Measurements from ENCODE around the gene NXN. TPM values are rescaled to one million over a fixed set of nuclear protein-coding genes. Genes with fewer than 3 reads are reported as not detected.
A peak's percentile ranks its signal among the peaks of the same experiment; 100 is the strongest.
"Not testable (repeated sequence)": the region's sequence is repeated elsewhere in the genome, so short reads cannot be mapped to it uniquely, and the experiment has no call there.

Gene NXN
- polyA plus RNA-seq, 4 donors = 2.2 to 12.5 (median 7.1) TPM

DNA sequence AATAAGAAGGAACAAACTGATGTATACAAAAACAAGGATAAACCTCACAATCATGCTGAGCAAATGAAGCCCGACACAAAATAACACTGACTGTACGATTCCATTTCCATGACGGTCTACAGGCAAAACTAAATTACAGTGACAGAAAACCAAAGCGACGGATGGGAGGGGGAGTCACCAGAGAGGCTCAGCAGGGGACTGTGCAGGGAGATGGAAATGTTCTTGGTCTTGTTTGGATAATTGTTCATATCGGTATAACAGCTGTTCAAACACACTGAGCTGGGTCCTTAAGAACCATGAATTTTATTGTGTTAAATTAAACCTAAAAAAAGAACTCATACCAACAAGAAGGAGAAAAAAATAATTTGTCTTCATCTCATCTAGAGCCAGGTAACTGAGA is 97.8 kb downstream of the NXN start:
- Histone ChIP-seq H3K27ac (ENCODE audit: low read depth in 1 of 3, low read length in 2 of 3) (peak overlapping the region in 1 of 3 donors; percentile 8), H3K36me3 (ENCODE audit: control insufficient read depth in 3 of 3, insufficient read depth in 2 of 3, low read depth in 1 of 3, low read length in 3 of 3) (peaks cover 0 to 5% (median 0%) of the 10 kb centered on the region in 3 donors), H3K4me3 (ENCODE audit: low read depth in 1 of 3, low read length in 3 of 3) (no peak overlapping the region), H3K4me1 (ENCODE audit: control insufficient read depth in 3 of 3, insufficient read depth in 2 of 3, low read depth in 1 of 3, low read length in 2 of 3) (peaks cover 0 to 2% (median 2%) of the 10 kb centered on the region in 3 donors), H3K9me3 (ENCODE audit: control insufficient read depth in 2 of 2, insufficient read depth in 1 of 2, low read depth in 1 of 2, low read length in 1 of 2) (no peaks in the 10 kb centered on the region), H3K27me3 (ENCODE audit: control insufficient read depth in 3 of 3, insufficient read depth in 3 of 3, low read length in 3 of 3) (no peaks in the 10 kb centered on the region)
- WGBS, 3 donors = 73 to 79% (median 76%) methylated on average over 6 of the region's 6 CpGs
- FAIRE-seq (no peak), DNase-seq (no peak)

DNA sequence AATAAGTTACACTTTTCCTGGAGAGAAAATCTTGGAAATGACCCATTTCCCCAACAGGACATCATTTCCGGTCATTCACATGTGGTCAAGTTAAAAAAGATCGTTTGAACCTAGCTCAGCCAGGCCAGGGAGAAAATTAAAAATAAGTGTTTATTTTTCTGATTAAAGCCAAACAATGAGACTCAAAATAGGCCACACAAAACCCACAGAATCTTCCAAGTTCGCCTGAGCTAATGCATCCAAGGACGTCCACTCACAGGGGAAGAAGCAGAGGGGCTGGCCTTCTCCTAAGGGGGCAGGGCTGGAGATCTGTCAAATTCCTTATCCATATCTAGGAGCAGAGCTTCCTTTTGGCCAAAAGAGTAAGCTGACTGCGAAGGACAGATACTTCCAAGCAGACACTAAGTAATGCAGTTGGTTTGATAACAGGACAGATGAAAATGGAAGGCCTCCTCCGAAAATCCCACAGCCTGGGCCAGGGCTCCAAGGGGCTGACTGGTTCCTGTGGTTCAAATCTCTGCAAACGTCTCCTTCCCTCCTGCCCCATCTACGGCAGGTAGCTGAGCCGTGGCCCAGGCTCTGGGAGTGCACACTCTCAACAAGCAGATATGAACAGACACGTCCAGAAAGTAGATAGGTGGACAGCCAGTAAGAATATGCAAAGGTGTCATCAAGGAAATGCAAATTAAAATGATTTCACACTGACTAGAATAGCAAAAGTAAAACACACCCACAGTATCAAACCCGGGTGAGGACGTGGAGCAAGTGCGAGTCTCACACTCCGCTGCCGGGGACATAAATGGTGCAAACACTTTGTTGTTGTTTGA is 98.9 kb downstream of the NXN start:
- peaks cover 0 to 3% (median 0%) of the 10 kb centered on the region in 3 donors for H3K36me3 ChIP-seq (ENCODE audit: control insufficient read depth in 3 of 3, insufficient read depth in 2 of 3, low read depth in 1 of 3, low read length in 3 of 3)
- no peak for DNase-seq
- no peaks in the 10 kb centered on the region for H3K27me3 ChIP-seq (ENCODE audit: control insufficient read depth in 3 of 3, insufficient read depth in 3 of 3, low read length in 3 of 3)
- H3K9me3 ChIP-seq (ENCODE audit: control insufficient read depth in 2 of 2, insufficient read depth in 1 of 2, low read depth in 1 of 2, low read length in 1 of 2) = no peaks in the 10 kb centered on the region
- FAIRE-seq = no peak
- peak overlapping the region in 2 of 3 donors; percentile 63 to 71 for H3K27ac ChIP-seq (ENCODE audit: low read depth in 1 of 3, low read length in 2 of 3)
- no peak overlapping the region for H3K4me3 ChIP-seq (ENCODE audit: low read depth in 1 of 3, low read length in 3 of 3)
- WGBS, 3 donors = 63 to 74% (median 69%) methylated on average over 15 of the region's 15 CpGs
- H3K4me1 ChIP-seq (ENCODE audit: control insufficient read depth in 3 of 3, insufficient read depth in 2 of 3, low read depth in 1 of 3, low read length in 2 of 3) = peaks cover 0 to 2% (median 2%) of the 10 kb centered on the region in 3 donors

DNA sequence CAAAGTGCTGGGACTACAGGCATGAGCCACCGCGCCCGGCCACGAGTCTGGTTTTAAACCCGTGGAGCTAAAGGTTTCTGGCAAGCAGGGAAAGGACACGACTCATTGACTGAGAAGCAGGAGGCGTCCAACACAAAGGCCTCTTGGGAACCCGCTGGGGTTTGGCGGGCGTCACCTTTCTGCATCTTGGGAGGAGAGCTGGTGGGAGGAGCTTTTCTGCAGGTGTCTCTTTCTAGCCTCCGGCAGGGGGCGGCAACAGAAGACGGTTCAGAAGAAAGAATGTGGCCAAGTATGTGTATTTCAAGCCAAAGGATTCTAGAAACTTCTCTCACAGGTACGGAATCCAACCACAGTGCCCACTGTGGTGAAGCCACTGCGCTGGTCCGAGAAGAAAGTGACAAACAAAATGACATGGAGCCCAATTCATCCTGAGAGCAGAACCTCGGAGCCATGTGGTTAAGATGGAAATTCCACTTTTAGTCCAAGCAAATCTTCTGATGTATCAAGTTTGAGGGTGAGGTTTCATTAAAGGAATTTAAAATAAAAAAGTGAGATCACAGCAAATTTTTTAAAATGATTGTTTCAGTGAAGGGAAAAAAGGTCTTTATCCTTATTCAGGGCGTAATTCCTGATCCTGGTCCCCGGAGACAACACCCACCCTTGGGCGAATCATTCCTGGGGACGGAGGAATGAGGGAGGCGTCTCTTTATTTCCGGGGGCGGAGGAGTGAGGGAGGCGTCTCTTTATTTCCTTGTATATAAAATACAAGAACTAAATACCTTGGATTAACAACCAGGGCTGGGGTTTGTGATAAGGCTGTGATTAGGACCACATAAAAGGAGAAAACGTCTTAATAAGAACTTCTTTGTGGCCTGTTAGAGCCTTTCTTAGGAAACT is 99.8 kb downstream of the NXN start:
- WGBS, 3 donors = 12 to 28% (median 28%) methylated on average over 26 of the region's 26 CpGs
- H3K9me3 ChIP-seq (ENCODE audit: control insufficient read depth in 2 of 2, insufficient read depth in 1 of 2, low read depth in 1 of 2, low read length in 1 of 2) = no peaks in the 10 kb centered on the region

DNA sequence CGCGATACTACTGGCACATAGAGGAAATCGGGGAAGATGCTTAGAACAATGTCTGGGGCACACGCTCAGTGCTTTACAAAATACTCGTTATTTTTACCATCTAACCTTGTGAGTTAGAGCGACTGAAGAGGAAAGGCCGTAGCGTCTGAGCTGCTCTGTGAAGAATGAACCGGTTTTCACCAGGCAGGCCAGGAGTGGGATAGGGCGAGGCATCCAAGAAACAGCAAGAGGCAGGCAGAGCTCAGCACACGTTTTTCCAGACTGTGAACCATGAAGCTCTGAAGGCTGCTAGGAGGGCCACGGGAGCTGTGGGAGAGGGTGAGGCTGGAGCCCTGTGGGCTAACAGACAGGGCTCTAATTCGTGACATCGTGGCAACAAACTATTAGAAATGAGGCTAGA is 101.9 kb downstream of the NXN start:
- Histone ChIP-seq H3K4me1 (ENCODE audit: control insufficient read depth in 3 of 3, insufficient read depth in 2 of 3, low read depth in 1 of 3, low read length in 2 of 3) (peaks cover 0 to 2% (median 2%) of the 10 kb centered on the region in 3 donors), H3K27ac (ENCODE audit: low read depth in 1 of 3, low read length in 2 of 3) (no peak overlapping the region), H3K36me3 (ENCODE audit: control insufficient read depth in 3 of 3, insufficient read depth in 2 of 3, low read depth in 1 of 3, low read length in 3 of 3) (peaks cover 0 to 3% (median 0%) of the 10 kb centered on the region in 3 donors), H3K27me3 (ENCODE audit: control insufficient read depth in 3 of 3, insufficient read depth in 3 of 3, low read length in 3 of 3) (no peaks in the 10 kb centered on the region), H3K9me3 (ENCODE audit: control insufficient read depth in 2 of 2, insufficient read depth in 1 of 2, low read depth in 1 of 2, low read length in 1 of 2) (no peaks in the 10 kb centered on the region), H3K4me3 (ENCODE audit: low read depth in 1 of 3, low read length in 3 of 3) (no peak overlapping the region)
- DNase-seq (no peak), FAIRE-seq (no peak)
- 78 to 84% (median 81%) methylated on average over 14 of the region's 14 CpGs for WGBS, 3 donors

More for the DNA sequence above, 99.8 kb downstream of the NXN start:
- Histone ChIP-seq H3K4me1 (ENCODE audit: control insufficient read depth in 3 of 3, insufficient read depth in 2 of 3, low read depth in 1 of 3, low read length in 2 of 3) (peaks cover 0 to 2% (median 2%) of the 10 kb centered on the region in 3 donors), H3K27ac (ENCODE audit: low read depth in 1 of 3, low read length in 2 of 3) (peak overlapping the region in 2 of 3 donors; percentile 63 to 71), H3K27me3 (ENCODE audit: control insufficient read depth in 3 of 3, insufficient read depth in 3 of 3, low read length in 3 of 3) (no peaks in the 10 kb centered on the region), H3K36me3 (ENCODE audit: control insufficient read depth in 3 of 3, insufficient read depth in 2 of 3, low read depth in 1 of 3, low read length in 3 of 3) (peaks cover 0 to 3% (median 0%) of the 10 kb centered on the region in 3 donors), H3K4me3 (ENCODE audit: low read depth in 1 of 3, low read length in 3 of 3) (no peak overlapping the region)
- DNase-seq (peak; percentile 70 to 79), FAIRE-seq (no peak)

DNA sequence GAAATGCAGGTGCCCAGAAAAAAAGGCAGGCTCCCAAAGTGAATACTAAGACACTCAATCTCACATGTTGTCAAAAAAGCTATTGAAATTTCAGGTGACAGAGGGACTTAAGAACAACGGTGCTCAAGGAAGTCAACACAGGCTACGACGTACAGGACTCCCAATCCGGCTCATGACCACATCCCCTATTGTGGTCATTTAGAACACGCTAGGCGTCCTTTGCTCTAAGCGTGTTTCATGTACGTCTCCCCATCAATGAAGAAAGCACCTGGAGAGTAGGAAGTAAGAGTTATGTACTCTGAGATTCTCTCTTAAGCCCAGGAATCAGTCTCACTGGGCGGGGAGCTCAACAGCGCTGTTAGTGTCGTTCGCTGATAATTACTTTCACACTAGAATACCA is 103.3 kb downstream of the NXN start:
- WGBS, 3 donors = 66 to 74% (median 72%) methylated on average over 12 of the region's 12 CpGs
- no peaks in the 10 kb centered on the region for H3K27me3 ChIP-seq (ENCODE audit: control insufficient read depth in 3 of 3, insufficient read depth in 3 of 3, low read length in 3 of 3)
- no peak overlapping the region for H3K4me3 ChIP-seq (ENCODE audit: low read depth in 1 of 3, low read length in 3 of 3)
- no peaks in the 10 kb centered on the region for H3K9me3 ChIP-seq (ENCODE audit: control insufficient read depth in 2 of 2, insufficient read depth in 1 of 2, low read depth in 1 of 2, low read length in 1 of 2)
- no peak for DNase-seq
- peaks cover 0 to 2% (median 2%) of the 10 kb centered on the region in 3 donors for H3K4me1 ChIP-seq (ENCODE audit: control insufficient read depth in 3 of 3, insufficient read depth in 2 of 3, low read depth in 1 of 3, low read length in 2 of 3)
- H3K36me3 ChIP-seq (ENCODE audit: control insufficient read depth in 3 of 3, insufficient read depth in 2 of 3, low read depth in 1 of 3, low read length in 3 of 3) = peaks cover 0 to 3% (median 0%) of the 10 kb centered on the region in 3 donors
- FAIRE-seq = no peak
- no peak overlapping the region for H3K27ac ChIP-seq (ENCODE audit: low read depth in 1 of 3, low read length in 2 of 3)

DNA sequence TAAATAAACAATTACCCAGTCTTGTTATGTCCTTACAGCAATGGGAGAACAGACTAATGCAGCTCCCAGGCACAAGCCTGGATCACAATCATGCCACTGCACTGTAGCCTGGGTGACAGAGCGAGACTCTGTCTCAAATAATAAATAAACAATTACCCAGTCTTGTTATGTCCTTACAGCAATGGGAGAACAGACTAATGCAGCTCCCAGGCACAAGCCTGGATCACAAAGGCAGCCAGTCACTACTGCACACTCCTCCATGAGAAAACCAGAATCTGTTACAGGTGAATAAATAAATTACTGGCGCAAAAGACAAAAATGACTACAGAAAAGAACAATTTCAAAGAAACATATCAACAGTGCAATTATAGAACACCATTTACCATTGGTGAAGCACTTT is 105.0 kb downstream of the NXN start:
- not testable (repeated sequence) for FAIRE-seq; H3K9me3 ChIP-seq (ENCODE audit: control insufficient read depth in 2 of 2, insufficient read depth in 1 of 2, low read depth in 1 of 2, low read length in 1 of 2); H3K27ac ChIP-seq (ENCODE audit: low read depth in 1 of 3, low read length in 2 of 3); H3K36me3 ChIP-seq (ENCODE audit: control insufficient read depth in 3 of 3, insufficient read depth in 2 of 3, low read depth in 1 of 3, low read length in 3 of 3); H3K27me3 ChIP-seq (ENCODE audit: control insufficient read depth in 3 of 3, insufficient read depth in 3 of 3, low read length in 3 of 3); DNase-seq; H3K4me1 ChIP-seq (ENCODE audit: control insufficient read depth in 3 of 3, insufficient read depth in 2 of 3, low read depth in 1 of 3, low read length in 2 of 3); H3K4me3 ChIP-seq (ENCODE audit: low read depth in 1 of 3, low read length in 3 of 3)
- 81 to 87% (median 82%) methylated on average over 2 of the region's 2 CpGs for WGBS, 3 donors

DNA sequence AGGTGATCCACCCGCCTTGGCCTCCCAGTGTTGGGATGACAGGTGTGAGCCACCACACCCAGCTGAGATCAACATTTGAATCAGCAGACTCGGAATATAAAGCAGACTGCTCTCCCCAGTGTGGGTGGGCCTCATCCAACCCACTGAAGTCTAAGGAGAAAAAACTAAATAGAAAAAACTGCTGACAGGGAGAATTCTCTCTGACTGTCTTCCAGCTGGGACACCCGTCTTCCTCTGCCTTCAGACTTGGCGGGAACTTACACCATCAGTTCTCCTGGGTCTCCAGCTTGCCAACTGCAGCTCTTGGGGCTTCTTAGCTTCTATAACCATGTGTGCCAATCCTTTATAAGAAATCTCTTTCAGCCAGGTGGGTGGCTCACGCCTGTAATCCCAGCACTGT is 106.7 kb downstream of the NXN start:
- Histone ChIP-seq H3K36me3 (ENCODE audit: control insufficient read depth in 3 of 3, insufficient read depth in 2 of 3, low read depth in 1 of 3, low read length in 3 of 3) (peaks cover 0 to 2% (median 0%) of the 10 kb centered on the region in 3 donors), H3K9me3 (ENCODE audit: control insufficient read depth in 2 of 2, insufficient read depth in 1 of 2, low read depth in 1 of 2, low read length in 1 of 2) (no peaks in the 10 kb centered on the region), H3K27me3 (ENCODE audit: control insufficient read depth in 3 of 3, insufficient read depth in 3 of 3, low read length in 3 of 3) (peaks cover 0 to 4% (median 0%) of the 10 kb centered on the region in 3 donors), H3K4me1 (ENCODE audit: control insufficient read depth in 3 of 3, insufficient read depth in 2 of 3, low read depth in 1 of 3, low read length in 2 of 3) (no peaks in the 10 kb centered on the region), H3K27ac (ENCODE audit: low read depth in 1 of 3, low read length in 2 of 3) (no peak overlapping the region), H3K4me3 (ENCODE audit: low read depth in 1 of 3, low read length in 3 of 3) (no peak overlapping the region)
- no peak for DNase-seq
- no peak for FAIRE-seq
- WGBS, 3 donors = 75 to 82% (median 77%) methylated on average over 5 of the region's 5 CpGs

GRCh38 chr17:871751-872519 is 107.6 kb downstream of the NXN start:
- H3K27me3 ChIP-seq (ENCODE audit: control insufficient read depth in 3 of 3, insufficient read depth in 3 of 3, low read length in 3 of 3) = peaks cover 0 to 4% (median 0%) of the 10 kb centered on the region in 3 donors
- no peaks in the 10 kb centered on the region for H3K36me3 ChIP-seq (ENCODE audit: control insufficient read depth in 3 of 3, insufficient read depth in 2 of 3, low read depth in 1 of 3, low read length in 3 of 3)
- no peak overlapping the region for H3K4me3 ChIP-seq (ENCODE audit: low read depth in 1 of 3, low read length in 3 of 3)
- peak overlapping the region in 1 of 3 donors; percentile 12 for H3K27ac ChIP-seq (ENCODE audit: low read depth in 1 of 3, low read length in 2 of 3)
- H3K4me1 ChIP-seq (ENCODE audit: control insufficient read depth in 3 of 3, insufficient read depth in 2 of 3, low read depth in 1 of 3, low read length in 2 of 3) = no peaks in the 10 kb centered on the region
- WGBS, 3 donors = 54 to 56% (median 56%) methylated on average over 9 of the region's 9 CpGs
- FAIRE-seq (no peak), DNase-seq (no peak)
- H3K9me3 ChIP-seq (ENCODE audit: control insufficient read depth in 2 of 2, insufficient read depth in 1 of 2, low read depth in 1 of 2, low read length in 1 of 2) = no peaks in the 10 kb centered on the region
